GM23338 (cell line): Measurements from ENCODE around the gene CYB5D1. TPM values are rescaled to one million over a fixed set of nuclear protein-coding genes. Genes with fewer than 3 reads are reported as not detected.

ENCODE experiments used
- ATAC-seq: fragments of 200-7000 bp; cut with Tn5 transposase; 3 replicates; pipeline ENCODE4 v1.9.1; 2020
- DNase-seq: peaks from one replicate; pipeline ENCODE4 v3.0.0-alpha.2; 2015; ENCODE audit warnings: low spot score
- H2AFZ ChIP-seq: fragments of 200-600 bp; sonication (generic); 2 replicates; pipeline ENCODE4 v1.8.0; 2016; ENCODE audit warnings: antibody characterized with exemption, mild to moderate bottlenecking, moderate library complexity
- H3F3A ChIP-seq: fragments of 200-600 bp; sonication (generic); replicated peaks from 2 replicates; pipeline ENCODE4 v1.8.0; 2017; ENCODE audit warnings: antibody characterized with exemption, mixed run types, low read depth
- H3K27ac ChIP-seq: fragments of 200-600 bp; sonication (generic); 2 replicates; pipeline ENCODE4 v1.6.1; 2016; ENCODE audit warnings: low read depth
- H3K27me3 ChIP-seq: fragments of 200-600 bp; sonication (generic); 2 replicates; pipeline ENCODE4 v1.8.0; 2016; ENCODE audit warnings: mild to moderate bottlenecking, mixed run types, moderate library complexity; ENCODE audit not compliant: insufficient read depth
- H3K36me3 ChIP-seq: fragments of 200-600 bp; sonication (generic); 2 replicates; pipeline ENCODE4 v1.8.0; 2016; ENCODE audit warnings: mild to moderate bottlenecking; ENCODE audit not compliant: insufficient read depth
- H3K4me1 ChIP-seq: fragments of 200-600 bp; sonication (generic); 2 replicates; pipeline ENCODE4 v1.8.0; 2016; ENCODE audit warnings: mild to moderate bottlenecking, moderate library complexity; ENCODE audit not compliant: insufficient read depth
- H3K4me2 ChIP-seq: fragments of 200-600 bp; sonication (generic); 2 replicates; pipeline ENCODE4 v1.7.1; 2017; ENCODE audit warnings: mixed run types
- H3K4me3 ChIP-seq: fragments of 200-600 bp; sonication (generic); 2 replicates; pipeline ENCODE4 v1.6.1; 2016; ENCODE audit warnings: mixed run types
- H3K79me2 ChIP-seq: fragments of 200-600 bp; sonication (generic); replicated peaks from 2 replicates; pipeline ENCODE4 v1.8.0; 2017; ENCODE audit warnings: mild to moderate bottlenecking; ENCODE audit not compliant: insufficient read depth
- H3K9me2 ChIP-seq: fragments of 200-600 bp; sonication (generic); 2 replicates; pipeline ENCODE4 v1.8.0; 2017; ENCODE audit not compliant: insufficient read depth
- H4K20me1 ChIP-seq: fragments of 200-600 bp; sonication (generic); replicated peaks from 2 replicates; pipeline ENCODE4 v1.8.0; 2017; ENCODE audit warnings: mild to moderate bottlenecking; ENCODE audit not compliant: insufficient read depth
- H3K27ac Mint-ChIP-seq: 2 replicates; pipeline ENCODE4 v1.8.0; 2020; ENCODE audit warnings: inconsistent platforms, mild to moderate bottlenecking, moderate library complexity, mixed read lengths
- H3K27me3 Mint-ChIP-seq: 3 replicates; pipeline ENCODE4 v1.8.0; 2022; ENCODE audit warnings: low read depth, mild to moderate bottlenecking, moderate library complexity, mixed read lengths, inconsistent platforms; ENCODE audit not compliant: insufficient read depth, poor library complexity
- H3K36me3 Mint-ChIP-seq: 3 replicates; pipeline ENCODE4 v1.8.0; 2021; ENCODE audit warnings: low read depth, mild to moderate bottlenecking, inconsistent platforms, moderate library complexity, mixed read lengths
- H3K4me1 Mint-ChIP-seq: 3 replicates; pipeline ENCODE4 v1.8.0; 2020; ENCODE audit warnings: mild to moderate bottlenecking, inconsistent platforms, mixed read lengths
- H3K4me3 Mint-ChIP-seq: 3 replicates; pipeline ENCODE4 v1.8.0; 2021; ENCODE audit warnings: moderate library complexity, mild to moderate bottlenecking, inconsistent platforms, mixed read lengths
- H3K9me3 Mint-ChIP-seq: 3 replicates; pipeline ENCODE4 v1.8.0; 2020; ENCODE audit warnings: moderate library complexity, mild to moderate bottlenecking, inconsistent platforms, mixed read lengths
- CREB1 ChIP-seq: fragments of 250-450 bp; sonication (Bioruptor Pico); IDR thresholded peaks from 2 replicates; pipeline ENCODE4 v1.5.0; 2020; ENCODE audit warnings: low read depth, mild to moderate bottlenecking, moderate library complexity
- ETS1 ChIP-seq: IDR thresholded peaks from 2 replicates; pipeline ENCODE4 v1.6.1; 2016; ENCODE audit warnings: antibody characterized with exemption
- EZH2 ChIP-seq: fragments of 200-600 bp; sonication (generic); IDR thresholded peaks from one replicate; pipeline ENCODE4 v1.8.0; 2017; ENCODE audit warnings: antibody characterized with exemption, mild to moderate bottlenecking, low read depth; ENCODE audit not compliant: unreplicated experiment
- EZH2phosphoT487 ChIP-seq: fragments of 200-600 bp; sonication (generic); IDR thresholded peaks from one replicate; pipeline ENCODE4 v1.8.1; 2018; ENCODE audit warnings: antibody characterized with exemption; ENCODE audit not compliant: unreplicated experiment
- NANOG ChIP-seq: IDR thresholded peaks from 2 replicates; pipeline ENCODE4 v1.6.1; 2016; ENCODE audit warnings: antibody characterized with exemption, borderline replicate concordance
- POLR2AphosphoS5 ChIP-seq: IDR thresholded peaks from 2 replicates; pipeline ENCODE4 v1.6.1; 2016; ENCODE audit warnings: antibody characterized with exemption, low read depth
- REST ChIP-seq: IDR thresholded peaks from one replicate; pipeline ENCODE4 v1.6.1; 2018; ENCODE audit warnings: antibody characterized with exemption; ENCODE audit not compliant: unreplicated experiment
- STAT1 ChIP-seq: IDR thresholded peaks from one replicate; pipeline ENCODE4 v1.6.1; 2016; ENCODE audit warnings: antibody characterized with exemption; ENCODE audit not compliant: unreplicated experiment
- ZNF114 ChIP-seq: fragments of 250-450 bp; sonication (Bioruptor Pico); IDR thresholded peaks from 2 replicates; pipeline ENCODE4 v1.5.0; 2020; ENCODE audit warnings: mild to moderate bottlenecking, moderate library complexity
- ZNF331 ChIP-seq: fragments of 250-450 bp; sonication (Bioruptor Pico); IDR thresholded peaks from 2 replicates; pipeline ENCODE4 v1.5.0; 2020; ENCODE audit warnings: low read depth, mild to moderate bottlenecking, moderate library complexity
- polyA plus RNA-seq: library from polyadenylated mRNA; unstranded; fragments of >200 nt; fragmentation: Nextera tagmentation; extraction: Ambion mirVana; gene quantifications from 2 replicates; pipeline ENCODE4 v1.2.1, GENCODE V29; 2016
- total RNA-seq: library from RNA; depleted of rRNA; stranded (reverse); fragments of >200 nt; shearing (Covaris generic); gene quantifications from 2 replicates; pipeline ENCODE4 v1.2.3, GENCODE V29; 2014
- TF ChIP-seq, protein P1 (sequence below), 2 experiments: fragments of 200-600 bp in 1 of 2; sonication (generic) in 1 of 2; conservative IDR thresholded peaks; 2 replicates each; pipeline versions ENCODE4 v1.5.1 to v1.6.1; 2016 to 2017; ENCODE audit warnings: antibody characterized with exemption in 2 of 2, low read depth in 2 of 2, mild to moderate bottlenecking in 2 of 2, moderate library complexity in 1 of 2

The CYB5D1 gene
- total and polyA plus RNA-seq, 2 experiments from 2014 or later, result 3.5 to 8.4 TPM

DNA sequence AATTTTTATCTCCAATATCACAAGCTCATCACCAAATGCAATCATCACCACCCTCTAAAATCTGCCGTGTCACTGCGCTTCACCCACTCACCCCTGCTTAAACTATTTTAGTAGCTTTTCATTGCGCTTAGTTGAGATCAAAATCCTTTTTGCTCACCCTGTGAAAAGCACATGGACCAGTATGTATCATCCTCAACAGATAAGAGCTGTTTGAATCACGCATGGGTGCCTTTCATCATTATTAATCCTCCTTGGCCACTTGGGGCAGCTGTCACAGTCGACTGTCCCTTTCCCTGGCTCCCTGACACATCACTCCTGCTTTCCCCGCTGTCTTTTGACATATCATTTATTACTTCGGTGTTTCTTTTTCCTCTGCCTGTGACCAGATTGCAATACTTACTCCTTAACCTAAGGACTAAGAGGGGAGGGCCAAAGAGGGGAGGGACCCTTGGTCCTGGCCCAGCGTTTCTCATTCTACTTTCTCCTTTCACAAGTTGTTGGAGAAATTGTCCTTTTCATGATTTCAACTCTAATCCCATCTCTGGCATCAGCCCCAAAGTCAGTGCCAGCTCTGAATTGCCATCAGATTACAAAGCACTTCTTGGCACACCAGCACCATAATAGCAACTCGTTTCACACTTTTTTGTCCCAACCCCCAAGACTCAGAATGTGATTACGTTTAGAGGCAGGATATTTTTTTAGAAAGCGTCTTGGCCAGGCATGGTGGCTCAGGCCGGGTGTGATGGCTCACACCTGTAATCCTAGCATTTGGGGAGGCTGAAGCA is 32.4 kb upstream of the CYB5D1 start:
- Histone ChIP-seq H3K4me2 (no peak overlapping the region), H4K20me1 (no peaks in the 10 kb centered on the region), H2AFZ (no peak overlapping the region), H3F3A (no peaks in the 10 kb centered on the region), H3K36me3 (no peaks in the 10 kb centered on the region), H3K9me2 (no peaks in the 10 kb centered on the region), H3K4me1 (no peaks in the 10 kb centered on the region), H3K27me3 (peaks cover 43% of the 10 kb centered on the region; the same call in 1 of the 2 replicates), H3K4me3 (no peak overlapping the region), H3K79me2 (no peaks in the 10 kb centered on the region), H3K27ac (no peak overlapping the region)
- H3K4me1 Mint-ChIP-seq, result peaks cover 16% of the 10 kb centered on the region
- no peak for TF ChIP-seq ZNF114 (CRISPR knock-in tag)
- no peak for TF ChIP-seq EZH2phosphoT487
- TF ChIP-seq, protein P1, sequence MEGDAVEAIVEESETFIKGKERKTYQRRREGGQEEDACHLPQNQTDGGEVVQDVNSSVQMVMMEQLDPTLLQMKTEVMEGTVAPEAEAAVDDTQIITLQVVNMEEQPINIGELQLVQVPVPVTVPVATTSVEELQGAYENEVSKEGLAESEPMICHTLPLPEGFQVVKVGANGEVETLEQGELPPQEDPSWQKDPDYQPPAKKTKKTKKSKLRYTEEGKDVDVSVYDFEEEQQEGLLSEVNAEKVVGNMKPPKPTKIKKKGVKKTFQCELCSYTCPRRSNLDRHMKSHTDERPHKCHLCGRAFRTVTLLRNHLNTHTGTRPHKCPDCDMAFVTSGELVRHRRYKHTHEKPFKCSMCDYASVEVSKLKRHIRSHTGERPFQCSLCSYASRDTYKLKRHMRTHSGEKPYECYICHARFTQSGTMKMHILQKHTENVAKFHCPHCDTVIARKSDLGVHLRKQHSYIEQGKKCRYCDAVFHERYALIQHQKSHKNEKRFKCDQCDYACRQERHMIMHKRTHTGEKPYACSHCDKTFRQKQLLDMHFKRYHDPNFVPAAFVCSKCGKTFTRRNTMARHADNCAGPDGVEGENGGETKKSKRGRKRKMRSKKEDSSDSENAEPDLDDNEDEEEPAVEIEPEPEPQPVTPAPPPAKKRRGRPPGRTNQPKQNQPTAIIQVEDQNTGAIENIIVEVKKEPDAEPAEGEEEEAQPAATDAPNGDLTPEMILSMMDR (conservative IDR thresholded peaks at IDR 0.05; ENCODE audit: low read depth in 2 of 2), result peak; percentile 20 to 23; a peak in 3 of 4 replicates
- no peak overlapping the region for H3K27ac Mint-ChIP-seq
- no peaks in the 10 kb centered on the region for H3K36me3 Mint-ChIP-seq
- H3K4me3 Mint-ChIP-seq, result no peak overlapping the region; the same call in 2 of the 3 replicates
- ATAC-seq (no peak), DNase-seq (no peak)
- peaks cover 22% of the 10 kb centered on the region for H3K27me3 Mint-ChIP-seq
- H3K9me3 Mint-ChIP-seq, result no peaks in the 10 kb centered on the region

DNA sequence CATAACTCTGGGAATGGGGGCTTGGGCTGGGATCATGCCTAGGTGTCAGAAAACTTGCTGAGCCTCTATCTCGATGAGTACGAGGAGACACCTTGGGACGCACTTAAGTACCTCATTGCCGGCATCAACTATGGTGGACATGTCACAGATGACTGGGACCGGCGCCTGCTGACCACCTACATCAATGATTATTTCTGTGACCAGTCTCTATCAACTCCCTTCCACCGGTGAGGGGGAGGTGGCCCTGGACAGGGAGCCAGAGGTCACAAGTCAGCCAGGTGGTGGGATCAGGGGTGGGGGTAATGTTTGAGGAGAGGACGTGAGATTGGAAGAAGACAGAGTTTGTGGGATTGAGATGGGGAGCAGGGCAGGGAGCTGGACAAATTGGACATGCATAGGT is 27.2 kb upstream of the CYB5D1 start:
- no peak overlapping the region for H3K27ac Mint-ChIP-seq
- no peaks in the 10 kb centered on the region for H3K9me3 Mint-ChIP-seq
- Histone ChIP-seq H3K4me1 (peaks cover 4% of the 10 kb centered on the region; the same call in 1 of the 2 replicates), H3K4me2 (no peak overlapping the region), H3F3A (0 out of 2 replicates have a peak, but pooled peaks cover 3% of the 10 kb centered on the region), H3K27me3 (peaks cover 58% of the 10 kb centered on the region), H4K20me1 (no peaks in the 10 kb centered on the region), H3K36me3 (no peaks in the 10 kb centered on the region), H3K9me2 (no peaks in the 10 kb centered on the region), H3K79me2 (no peaks in the 10 kb centered on the region), H2AFZ (no peak overlapping the region), H3K4me3 (no peak overlapping the region), H3K27ac (no peak overlapping the region)
- H3K27me3 Mint-ChIP-seq, result peaks cover 44% of the 10 kb centered on the region
- peaks cover 10% of the 10 kb centered on the region for H3K4me1 Mint-ChIP-seq
- H3K4me3 Mint-ChIP-seq, result no peak overlapping the region; the same call in 2 of the 3 replicates
- no peak for DNase-seq
- H3K36me3 Mint-ChIP-seq, result no peaks in the 10 kb centered on the region
- ATAC-seq, result no peak
- no peak for TF ChIP-seq NANOG
- TF ChIP-seq EZH2phosphoT487, result no peak
- TF ChIP-seq ETS1, result no peak
- TF ChIP-seq CREB1 (CRISPR knock-in tag), result no peak
- no peak for TF ChIP-seq ZNF331
- TF ChIP-seq ZNF114 (CRISPR knock-in tag), result no peak
- no peak for TF ChIP-seq STAT1
- TF ChIP-seq, protein P1 (conservative IDR thresholded peaks at IDR 0.05; ENCODE audit: low read depth in 2 of 2), result no peak
- no peak for TF ChIP-seq REST
- no peak for TF ChIP-seq POLR2AphosphoS5
- TF ChIP-seq EZH2, result no peak
